Measurements from ENCODE around the gene SGSH. TPM values are rescaled to one million over a fixed set of nuclear protein-coding genes. Genes with fewer than 3 reads are reported as not detected.

Gene SGSH
- total RNA-seq, 3 donors from 2014 or later (not counting 1 experiment from before 2014, with no cell fraction given) = 73.4 to 96.5 (median 74.1) TPM

- 1% methylated on average over 5 of the region's 5 CpGs for WGBS (ENCODE audit: insufficient coverage)
- no peaks in the 10 kb centered on the region for H3K9me3 ChIP-seq (ENCODE audit: control insufficient read depth, insufficient read depth, low read length)
- peaks cover 40% of the 10 kb centered on the region for H3K4me1 ChIP-seq (ENCODE audit: control insufficient read depth, insufficient read depth, low read length)
- H3K27ac ChIP-seq (ENCODE audit: low read length) = peak overlapping the region; percentile 91
- Mint-ChIP-seq H3K27me3 (ENCODE audit: low read depth in 2 of 2) (no peaks in the 10 kb centered on the region), H3K27ac (peak overlapping the region; percentile 90 to 95), H3K36me3 (no peaks in the 10 kb centered on the region), H3K4me3 (peak overlapping the region; percentile 89), H3K9me3 (peaks cover 0 to 3% of the 10 kb centered on the region in 2 donors), H3K4me1 (peaks cover 25 to 47% of the 10 kb centered on the region in 2 donors)
- H3K4me3 ChIP-seq (ENCODE audit: low read length) = peak overlapping the region; percentile 59
- intact Hi-C loops (cut with micrococcal nuclease) = loop anchor here (2.0 kb wide), 1 partner anchor 45 kb away; no protein-coding TSS in a partner anchor
- DNase-seq (no peak), ATAC-seq (peak in 1 of 3 donors; percentile 30)
- no peak for TF ChIP-seq CTCF (IDR thresholded peaks at IDR 0.05)
- no peaks in the 10 kb centered on the region for H3K27me3 ChIP-seq (ENCODE audit: control insufficient read depth, insufficient read depth, low read length)
- peaks cover 18% of the 10 kb centered on the region for H3K36me3 ChIP-seq (ENCODE audit: control insufficient read depth, insufficient read depth, low read length)
Measured at GRCh38 chr17:80219763-80220053, 425 bp downstream of the SGSH start.

- Mint-ChIP-seq H3K27ac (peak overlapping the region; percentile 90 to 95), H3K4me1 (peaks cover 25 to 45% of the 10 kb centered on the region in 2 donors), H3K9me3 (peaks cover 0 to 3% of the 10 kb centered on the region in 2 donors), H3K36me3 (no peaks in the 10 kb centered on the region), H3K27me3 (ENCODE audit: low read depth in 2 of 2) (no peaks in the 10 kb centered on the region), H3K4me3 (peak overlapping the region; percentile 89)
- DNase-seq (peak; percentile 93 to 96), ATAC-seq (peak; percentile 86 to 90 (median 86))
- intact Hi-C loops (cut with micrococcal nuclease) = loop anchor here (2.0 kb wide), 1 partner anchor 46 kb away; no protein-coding TSS in a partner anchor
- WGBS (ENCODE audit: insufficient coverage) = 9% methylated on average over 15 of the region's 15 CpGs
- H3K36me3 ChIP-seq (ENCODE audit: control insufficient read depth, insufficient read depth, low read length) = peaks cover 24% of the 10 kb centered on the region
- H3K27ac ChIP-seq (ENCODE audit: low read length) = peak overlapping the region; percentile 91
- H3K4me1 ChIP-seq (ENCODE audit: control insufficient read depth, insufficient read depth, low read length) = peaks cover 40% of the 10 kb centered on the region
- no peaks in the 10 kb centered on the region for H3K9me3 ChIP-seq (ENCODE audit: control insufficient read depth, insufficient read depth, low read length)
- peak overlapping the region; percentile 59 for H3K4me3 ChIP-seq (ENCODE audit: low read length)
- TF ChIP-seq CTCF (IDR thresholded peaks at IDR 0.05) = no peak
- H3K27me3 ChIP-seq (ENCODE audit: control insufficient read depth, insufficient read depth, low read length) = no peaks in the 10 kb centered on the region
Measured at GRCh38 chr17:80219013-80219762, 945 bp downstream of the SGSH start.

DNA sequence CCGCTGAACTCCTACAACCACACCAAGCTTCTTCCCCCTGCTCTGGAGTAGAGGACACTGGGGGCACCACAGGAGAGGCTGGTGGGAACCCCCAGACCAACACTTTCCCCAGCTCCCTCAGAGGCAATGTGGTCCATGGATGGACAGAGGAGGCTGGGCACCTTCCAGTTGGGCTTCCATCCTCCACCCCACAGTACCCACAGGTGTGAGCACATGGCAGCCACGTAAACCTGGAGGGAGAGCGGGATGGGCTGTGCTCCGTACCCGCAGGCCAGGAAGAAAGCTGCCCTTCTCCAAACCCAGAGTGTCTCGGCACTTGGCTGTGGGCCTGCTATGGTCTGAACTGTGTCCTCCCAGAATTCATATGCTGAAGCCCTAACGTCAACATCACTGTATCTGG lies 1.7 kb downstream of the SGSH start:
- Mint-ChIP-seq H3K4me1 (peaks cover 25 to 39% of the 10 kb centered on the region in 2 donors), H3K36me3 (no peaks in the 10 kb centered on the region), H3K4me3 (peak overlapping the region; percentile 89), H3K27ac (peak overlapping the region; percentile 90 to 95), H3K27me3 (ENCODE audit: low read depth in 2 of 2) (no peaks in the 10 kb centered on the region), H3K9me3 (no peaks in the 10 kb centered on the region)
- TF ChIP-seq CTCF (IDR thresholded peaks at IDR 0.05) = no peak
- Histone ChIP-seq H3K9me3 (ENCODE audit: control insufficient read depth, insufficient read depth, low read length) (no peaks in the 10 kb centered on the region), H3K4me3 (ENCODE audit: low read length) (no peak overlapping the region), H3K4me1 (ENCODE audit: control insufficient read depth, insufficient read depth, low read length) (peaks cover 47% of the 10 kb centered on the region), H3K36me3 (ENCODE audit: control insufficient read depth, insufficient read depth, low read length) (peaks cover 30% of the 10 kb centered on the region), H3K27ac (ENCODE audit: low read length) (no peak overlapping the region), H3K27me3 (ENCODE audit: control insufficient read depth, insufficient read depth, low read length) (no peaks in the 10 kb centered on the region)
- no peak for DNase-seq
- intact Hi-C loops (cut with micrococcal nuclease) = loop anchor here (2.0 kb wide), 1 partner anchor 46 kb away; no protein-coding TSS in a partner anchor
- WGBS (ENCODE audit: insufficient coverage) = 91% methylated on average over 7 of the region's 7 CpGs
- no peak for ATAC-seq

Data from natural killer cell (primary cell).